ENCODE measurements around the gene WNT2B.

The WNT2B gene

GRCh38 chr1:112575154-112575804 is 66.5 kb downstream of the WNT2B start:
- DNase-seq (ENCODE audit: low read depth in 2 of 2), result no peak

DNA sequence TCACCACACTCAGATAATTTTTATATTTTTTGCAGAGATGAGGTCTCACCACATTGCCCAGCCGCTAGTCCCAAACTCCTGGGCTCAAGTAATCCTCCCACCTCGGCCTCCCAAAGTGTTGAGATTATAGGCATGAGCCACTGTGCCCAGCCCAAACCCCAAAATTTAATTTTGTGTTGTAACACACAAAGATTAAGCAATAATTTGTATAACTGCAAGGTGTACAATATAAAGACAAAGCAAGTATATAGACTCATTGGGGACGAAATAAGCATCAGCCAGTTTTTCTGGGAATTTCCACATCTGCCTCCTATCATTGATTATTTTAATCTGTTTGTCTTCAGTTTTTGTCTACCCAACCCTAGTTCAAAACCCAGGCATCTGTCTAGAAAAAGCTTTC is 67.5 kb downstream of the WNT2B start:
- no peak for DNase-seq (ENCODE audit: low read depth in 2 of 2)

Measured in stimulated activated CD8-positive, alpha-beta memory T cell treated with anti-CD3 and anti-CD28 coated beads, Interleukin-2, amount 100 ng/mL, for 48 hours (primary cell).